Activated B cell treated with CpG ODN at 0.5 μM for 24 hours (primary cell): ENCODE data around the gene CRYGS. TPM values are rescaled to one million over a fixed set of nuclear protein-coding genes. Genes with fewer than 3 reads are reported as not detected.
"Not testable (repeated sequence)": the region's sequence is repeated elsewhere in the genome, so short reads cannot be mapped to it uniquely, and the experiment has no call there.

Source experiments
- ATAC-seq: fragments of 200-7000 bp; cut with Tn5 transposase; one replicate; pipeline ENCODE4 v1.10.0; 2021; ENCODE audit warnings: low read depth, mild to moderate bottlenecking, moderate library complexity
- CTCF ChIA-PET: fragments of 350-600 bp; sonication (Branson Sonifier 250); formaldehyde crosslinking; loops from one replicate; lab custom pipeline; 2021; ENCODE audit warnings: antibody characterized with exemption; lab: Charles Lee
- POLR2A ChIA-PET: fragments of 350-600 bp; sonication (Branson Sonifier 250); formaldehyde crosslinking; loops from one replicate; lab custom pipeline; 2021; ENCODE audit warnings: antibody characterized with exemption; lab: Charles Lee
- DNase-seq: peaks from one replicate; pipeline ENCODE4 v3.0.0; 2022
- H3K27ac Mint-ChIP-seq: one replicate; pipeline ENCODE4 v1.8.0; 2020; ENCODE audit warnings: mixed read lengths
- H3K27me3 Mint-ChIP-seq: one replicate; pipeline ENCODE4 v1.8.0; 2021; ENCODE audit warnings: mixed read lengths
- H3K36me3 Mint-ChIP-seq: one replicate; pipeline ENCODE4 v1.8.0; 2021; ENCODE audit warnings: low read depth, mixed read lengths
- H3K4me1 Mint-ChIP-seq: one replicate; pipeline ENCODE4 v1.8.0; 2021; ENCODE audit warnings: mixed read lengths
- H3K4me3 Mint-ChIP-seq: one replicate; pipeline ENCODE4 v1.8.0; 2020; ENCODE audit warnings: mild to moderate bottlenecking, mixed read lengths
- H3K9me3 Mint-ChIP-seq: one replicate; pipeline ENCODE4 v1.8.0; 2020; ENCODE audit warnings: mixed read lengths
- CTCF ChIP-seq: fragments of 200-600 bp; IDR thresholded peaks from one replicate; pipeline ENCODE4 v1.8.0; 2022; ENCODE audit warnings: antibody characterized with exemption, mild to moderate bottlenecking
- intact Hi-C: fragments of 100-400 bp; cut with micrococcal nuclease; formaldehyde crosslinking; loops from one replicate; pipeline ENCODE4 v1.15.1; 2024
- total RNA-seq: library from RNA; stranded (reverse); gene quantifications from 2 replicates; pipeline ENCODE4 v1.2.3, GENCODE V29; 2022

Gene CRYGS
- total RNA-seq, 1 donor from 2014 or later: 4.6 TPM

GRCh38 chr3:186502138-186502948 lies 41.8 kb downstream of the CRYGS start:
- ChIA-PET CTCF (no interaction called here), POLR2A (no interaction called here)
- intact Hi-C loops: no loop called here
- Mint-ChIP-seq H3K27me3 (no peaks in the 10 kb centered on the region), H3K36me3 (no peaks in the 10 kb centered on the region), H3K27ac (no peak overlapping the region), H3K4me1 (peaks cover 4% of the 10 kb centered on the region), H3K9me3 (peaks cover 9% of the 10 kb centered on the region), H3K4me3 (no peak overlapping the region)
- no peak for ATAC-seq
- no peak for TF ChIP-seq CTCF
- DNase-seq: no peak

GRCh38 chr3:186499949-186500348 lies 44.2 kb downstream of the CRYGS start:
- H3K27me3 Mint-ChIP-seq, POLR2A ChIA-PET, H3K4me1 Mint-ChIP-seq, H3K27ac Mint-ChIP-seq, ATAC-seq, H3K9me3 Mint-ChIP-seq, H3K36me3 Mint-ChIP-seq, intact Hi-C loops, H3K4me3 Mint-ChIP-seq, DNase-seq, CTCF ChIA-PET: not testable (repeated sequence)

GRCh38 chr3:186498022-186498421 lies 46.2 kb downstream of the CRYGS start:
- H3K27me3 Mint-ChIP-seq, CTCF ChIA-PET, POLR2A ChIA-PET, ATAC-seq, DNase-seq, H3K4me1 Mint-ChIP-seq, H3K9me3 Mint-ChIP-seq, H3K36me3 Mint-ChIP-seq, intact Hi-C loops, H3K4me3 Mint-ChIP-seq, H3K27ac Mint-ChIP-seq: not testable (repeated sequence)

- intact Hi-C loops: no loop called here
- H3K4me1 Mint-ChIP-seq: peaks cover 6% of the 10 kb centered on the region
- no peaks in the 10 kb centered on the region for H3K36me3 Mint-ChIP-seq
- no peak overlapping the region for H3K4me3 Mint-ChIP-seq
- no peak overlapping the region for H3K27ac Mint-ChIP-seq
- DNase-seq (no peak), ATAC-seq (no peak)
- H3K9me3 Mint-ChIP-seq: peaks cover 9% of the 10 kb centered on the region
- CTCF ChIA-PET: no interaction called here
- no peaks in the 10 kb centered on the region for H3K27me3 Mint-ChIP-seq
- POLR2A ChIA-PET: no interaction called here
- TF ChIP-seq CTCF: no peak
Observed at GRCh38 chr3:186497608-186498007, 46.6 kb downstream of the CRYGS start.

GRCh38 chr3:186496635-186497034 lies 47.5 kb downstream of the CRYGS start:
- DNase-seq (no peak), ATAC-seq (no peak)
- H3K27me3 Mint-ChIP-seq: no peaks in the 10 kb centered on the region
- intact Hi-C loops: no loop called here
- H3K4me1 Mint-ChIP-seq: peaks cover 6% of the 10 kb centered on the region
- TF ChIP-seq CTCF: no peak
- ChIA-PET POLR2A (no interaction called here), CTCF (interaction anchor here (2.0 kb wide), 1 partner anchor 44 kb away, joined by 4 read pairs; no protein-coding TSS in a partner anchor)
- no peak overlapping the region for H3K4me3 Mint-ChIP-seq
- H3K9me3 Mint-ChIP-seq: peaks cover 9% of the 10 kb centered on the region
- no peaks in the 10 kb centered on the region for H3K36me3 Mint-ChIP-seq
- H3K27ac Mint-ChIP-seq: no peak overlapping the region

GRCh38 chr3:186496016-186496415 lies 48.2 kb downstream of the CRYGS start:
- Mint-ChIP-seq H3K9me3 (peaks cover 9% of the 10 kb centered on the region), H3K4me3 (no peak overlapping the region), H3K4me1 (peaks cover 6% of the 10 kb centered on the region), H3K27me3 (no peaks in the 10 kb centered on the region), H3K36me3 (no peaks in the 10 kb centered on the region), H3K27ac (no peak overlapping the region)
- ATAC-seq: no peak
- DNase-seq: no peak
- ChIA-PET POLR2A (no interaction called here), CTCF (interaction anchor here (2.0 kb wide), 1 partner anchor 44 kb away, joined by 4 read pairs; no protein-coding TSS in a partner anchor)
- TF ChIP-seq CTCF: no peak
- intact Hi-C loops: no loop called here
